ENCODE measurements around the gene PLGRKT. TPM values are rescaled to one million over a fixed set of nuclear protein-coding genes. Genes with fewer than 3 reads are reported as not detected.

The PLGRKT gene
- total RNA-seq, 1 donor from 2014 or later: 13.9 TPM

DNA sequence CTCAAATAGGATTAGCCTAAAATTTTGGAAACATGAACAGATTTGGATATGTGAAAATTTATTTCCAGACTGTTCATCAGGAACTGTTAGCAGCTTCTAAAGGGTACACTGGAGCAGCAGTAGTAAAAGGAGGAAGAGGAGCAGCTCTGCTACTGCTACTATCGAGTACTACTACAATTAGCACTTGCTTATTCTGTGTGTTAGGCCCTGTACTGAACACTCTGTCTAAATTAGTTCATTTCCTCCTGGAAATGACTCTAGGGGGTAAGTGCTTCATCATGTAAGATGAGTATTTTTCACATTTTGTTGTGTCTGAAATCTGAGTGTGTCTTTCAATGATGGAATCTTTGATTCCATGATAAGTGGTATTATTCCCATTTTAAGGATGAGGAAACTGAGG is 22.4 kb upstream of the PLGRKT start:
- Mint-ChIP-seq H3K9me3 (ENCODE audit: unreplicated experiment) (no peaks in the 10 kb centered on the region), H3K36me3 (ENCODE audit: unreplicated experiment) (no peaks in the 10 kb centered on the region), H3K27ac (ENCODE audit: unreplicated experiment) (no peak overlapping the region), H3K4me3 (ENCODE audit: unreplicated experiment) (no peak overlapping the region), H3K27me3 (ENCODE audit: unreplicated experiment) (no peaks in the 10 kb centered on the region), H3K4me1 (ENCODE audit: unreplicated experiment) (no peaks in the 10 kb centered on the region)
- TF ChIP-seq, protein P1, sequence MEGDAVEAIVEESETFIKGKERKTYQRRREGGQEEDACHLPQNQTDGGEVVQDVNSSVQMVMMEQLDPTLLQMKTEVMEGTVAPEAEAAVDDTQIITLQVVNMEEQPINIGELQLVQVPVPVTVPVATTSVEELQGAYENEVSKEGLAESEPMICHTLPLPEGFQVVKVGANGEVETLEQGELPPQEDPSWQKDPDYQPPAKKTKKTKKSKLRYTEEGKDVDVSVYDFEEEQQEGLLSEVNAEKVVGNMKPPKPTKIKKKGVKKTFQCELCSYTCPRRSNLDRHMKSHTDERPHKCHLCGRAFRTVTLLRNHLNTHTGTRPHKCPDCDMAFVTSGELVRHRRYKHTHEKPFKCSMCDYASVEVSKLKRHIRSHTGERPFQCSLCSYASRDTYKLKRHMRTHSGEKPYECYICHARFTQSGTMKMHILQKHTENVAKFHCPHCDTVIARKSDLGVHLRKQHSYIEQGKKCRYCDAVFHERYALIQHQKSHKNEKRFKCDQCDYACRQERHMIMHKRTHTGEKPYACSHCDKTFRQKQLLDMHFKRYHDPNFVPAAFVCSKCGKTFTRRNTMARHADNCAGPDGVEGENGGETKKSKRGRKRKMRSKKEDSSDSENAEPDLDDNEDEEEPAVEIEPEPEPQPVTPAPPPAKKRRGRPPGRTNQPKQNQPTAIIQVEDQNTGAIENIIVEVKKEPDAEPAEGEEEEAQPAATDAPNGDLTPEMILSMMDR (IDR thresholded peaks at IDR 0.05): no peak
- no peak for DNase-seq (ENCODE audit: extremely low spot score, unreplicated experiment)

DNA sequence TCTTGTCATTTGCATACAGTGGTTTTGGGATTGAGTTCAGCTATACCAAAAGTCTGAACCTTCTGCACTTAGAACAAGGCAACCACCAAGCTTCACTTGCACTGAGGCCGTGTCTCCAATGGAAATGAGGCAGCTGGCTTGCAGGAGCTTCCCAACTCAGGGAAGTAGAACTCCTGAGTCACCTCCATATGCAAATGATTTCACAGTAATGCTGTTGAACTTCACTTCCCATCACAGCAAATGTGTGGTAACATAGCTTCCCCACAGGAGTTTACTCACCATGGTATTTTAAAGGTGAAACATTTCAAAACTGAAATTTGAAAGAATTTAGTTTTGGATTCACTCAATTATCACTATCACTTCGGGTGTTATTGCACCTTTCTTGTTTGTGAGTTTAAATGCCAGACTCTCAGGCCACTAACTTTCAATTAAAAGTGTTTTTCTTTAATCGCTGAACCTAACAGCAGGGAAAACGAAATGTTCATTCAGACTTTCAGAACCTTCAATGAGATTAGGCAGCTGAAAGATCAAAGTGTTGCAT is 21.6 kb upstream of the PLGRKT start:
- peaks cover under 1% of the 10 kb centered on the region for H3K4me1 Mint-ChIP-seq (ENCODE audit: unreplicated experiment)
- no peak for DNase-seq (ENCODE audit: extremely low spot score, unreplicated experiment)
- TF ChIP-seq, protein P1 (IDR thresholded peaks at IDR 0.05): no peak
- H3K36me3 Mint-ChIP-seq (ENCODE audit: unreplicated experiment): no peaks in the 10 kb centered on the region
- H3K27ac Mint-ChIP-seq (ENCODE audit: unreplicated experiment): no peak overlapping the region
- H3K9me3 Mint-ChIP-seq (ENCODE audit: unreplicated experiment): no peaks in the 10 kb centered on the region
- H3K27me3 Mint-ChIP-seq (ENCODE audit: unreplicated experiment): no peaks in the 10 kb centered on the region
- H3K4me3 Mint-ChIP-seq (ENCODE audit: unreplicated experiment): no peak overlapping the region

DNA sequence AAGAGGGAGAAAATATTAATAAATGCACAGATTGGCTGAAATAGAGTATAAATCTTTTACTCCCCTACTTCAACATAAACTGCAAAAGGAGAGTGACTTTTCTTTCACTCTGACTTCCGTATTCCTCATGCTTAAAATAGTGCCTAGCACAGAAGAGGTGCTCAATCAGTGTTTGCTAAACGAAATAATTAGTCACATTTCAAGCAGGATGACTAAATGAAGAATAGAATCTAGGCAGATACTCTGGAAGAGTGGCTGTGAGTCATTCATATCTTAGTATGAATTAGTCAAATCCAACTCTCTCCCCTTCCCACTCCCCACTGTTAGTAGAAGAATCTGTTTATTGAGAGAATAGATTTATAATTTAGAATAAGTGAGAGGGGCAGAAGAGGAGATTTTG is 17.5 kb upstream of the PLGRKT start:
- Mint-ChIP-seq H3K36me3 (ENCODE audit: unreplicated experiment) (no peaks in the 10 kb centered on the region), H3K4me3 (ENCODE audit: unreplicated experiment) (no peak overlapping the region), H3K27ac (ENCODE audit: unreplicated experiment) (no peak overlapping the region), H3K9me3 (ENCODE audit: unreplicated experiment) (no peaks in the 10 kb centered on the region), H3K4me1 (ENCODE audit: unreplicated experiment) (peaks cover 6% of the 10 kb centered on the region), H3K27me3 (ENCODE audit: unreplicated experiment) (no peaks in the 10 kb centered on the region)
- DNase-seq (ENCODE audit: extremely low spot score, unreplicated experiment): no peak
- TF ChIP-seq, protein P1 (IDR thresholded peaks at IDR 0.05): no peak

DNA sequence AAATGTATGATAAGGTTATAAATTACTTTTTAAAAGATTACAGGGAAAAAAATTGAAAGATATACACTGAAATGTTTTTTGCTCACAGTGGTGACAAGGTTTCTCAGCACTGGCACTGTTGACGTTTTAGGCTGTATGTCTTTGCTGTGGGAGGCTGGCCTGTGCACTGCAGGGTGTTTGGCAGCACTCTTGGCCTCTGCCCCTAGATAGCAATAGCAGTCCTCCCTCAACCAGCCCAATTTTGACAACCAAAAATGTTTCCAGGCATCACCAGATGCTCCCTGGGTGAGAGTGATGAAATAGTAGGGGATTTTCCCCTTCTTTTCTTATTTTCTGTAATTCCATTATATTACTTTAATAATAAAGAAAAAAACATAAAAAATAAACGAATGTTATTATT is 15.9 kb upstream of the PLGRKT start:
- H3K27me3 Mint-ChIP-seq (ENCODE audit: unreplicated experiment): no peaks in the 10 kb centered on the region
- H3K9me3 Mint-ChIP-seq (ENCODE audit: unreplicated experiment): no peaks in the 10 kb centered on the region
- DNase-seq (ENCODE audit: extremely low spot score, unreplicated experiment): no peak
- H3K4me3 Mint-ChIP-seq (ENCODE audit: unreplicated experiment): no peak overlapping the region
- no peak overlapping the region for H3K27ac Mint-ChIP-seq (ENCODE audit: unreplicated experiment)
- no peaks in the 10 kb centered on the region for H3K36me3 Mint-ChIP-seq (ENCODE audit: unreplicated experiment)
- TF ChIP-seq, protein P1 (IDR thresholded peaks at IDR 0.05): no peak
- H3K4me1 Mint-ChIP-seq (ENCODE audit: unreplicated experiment): peaks cover 16% of the 10 kb centered on the region

DNA sequence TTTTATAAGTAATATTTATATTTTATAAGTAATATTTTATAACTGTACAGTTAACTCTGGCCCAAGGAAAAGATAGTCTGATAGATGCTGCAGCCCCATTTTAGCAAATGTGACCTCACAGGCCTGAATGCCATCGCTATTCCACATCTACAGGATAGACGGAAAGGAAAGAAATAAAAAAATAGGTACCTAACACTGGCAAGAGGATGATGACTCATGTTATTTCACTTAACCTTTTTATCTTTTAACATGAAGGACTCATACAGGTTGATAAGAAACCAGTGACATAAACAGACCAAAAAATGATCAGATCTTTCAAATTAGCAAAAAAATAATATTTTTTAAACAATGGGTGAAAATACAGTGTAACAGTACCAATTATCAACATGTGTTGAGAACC is 15.3 kb upstream of the PLGRKT start:
- H3K4me3 Mint-ChIP-seq (ENCODE audit: unreplicated experiment): no peak overlapping the region
- no peaks in the 10 kb centered on the region for H3K27me3 Mint-ChIP-seq (ENCODE audit: unreplicated experiment)
- no peak for DNase-seq (ENCODE audit: extremely low spot score, unreplicated experiment)
- H3K4me1 Mint-ChIP-seq (ENCODE audit: unreplicated experiment): peaks cover 16% of the 10 kb centered on the region
- no peak overlapping the region for H3K27ac Mint-ChIP-seq (ENCODE audit: unreplicated experiment)
- H3K9me3 Mint-ChIP-seq (ENCODE audit: unreplicated experiment): no peaks in the 10 kb centered on the region
- TF ChIP-seq, protein P1 (IDR thresholded peaks at IDR 0.05): no peak
- no peaks in the 10 kb centered on the region for H3K36me3 Mint-ChIP-seq (ENCODE audit: unreplicated experiment)
